ENCODE data around the gene KRT34.
A peak's percentile ranks its signal among the peaks of the same experiment; 100 is the strongest.

Gene KRT34

DNA sequence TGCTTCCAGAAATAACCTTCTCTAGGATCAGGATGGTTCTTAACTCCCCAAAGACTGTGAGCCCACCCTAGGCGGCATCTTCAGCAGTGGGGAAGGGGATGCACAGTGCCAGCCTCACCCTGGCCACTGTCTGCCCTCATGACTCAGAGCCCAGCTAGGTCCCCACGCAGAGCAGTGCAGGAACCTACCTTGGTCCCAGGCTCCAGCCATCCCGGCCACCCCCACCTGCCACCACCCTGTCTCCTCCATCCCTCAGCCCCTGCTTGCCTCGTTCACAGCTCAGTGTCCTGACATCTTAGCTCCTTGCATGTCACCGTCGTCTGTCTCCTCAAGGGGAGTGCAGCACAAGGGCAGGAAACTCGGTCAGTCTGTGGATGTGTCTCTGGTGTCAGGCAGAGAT, 50.5 kb downstream of the KRT34 start:
- DNase-seq (ENCODE audit: low spot score), result no peak

DNA sequence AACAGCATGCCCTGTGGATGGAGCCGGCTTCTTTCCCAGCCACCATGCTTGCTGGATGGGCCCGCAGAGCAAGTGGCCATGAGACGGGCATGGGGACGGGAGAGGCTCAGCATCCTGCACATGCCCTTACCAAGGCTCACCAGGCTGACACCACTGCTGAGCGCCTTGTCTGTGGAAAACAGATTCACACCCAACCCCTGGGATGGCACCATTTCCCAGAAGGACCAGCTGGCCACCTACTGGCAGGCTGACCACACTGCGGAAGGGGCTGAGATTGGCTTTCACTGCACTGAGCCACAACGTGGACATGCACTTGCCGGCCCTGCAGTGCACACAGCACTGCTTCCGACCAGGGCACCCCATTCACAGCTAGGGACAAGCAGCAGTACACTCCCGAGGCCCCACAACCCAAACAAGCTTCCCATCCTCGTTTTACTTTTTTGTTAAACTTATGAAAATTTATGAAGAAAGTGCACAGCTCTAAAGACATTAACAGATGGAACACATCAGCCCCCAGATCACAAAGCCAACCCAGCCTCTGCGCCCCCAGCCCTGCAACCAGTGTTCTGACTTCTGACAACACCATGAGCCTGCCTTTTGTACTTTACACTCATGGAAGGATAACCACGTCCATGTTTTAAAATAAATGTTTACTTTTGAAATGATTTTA, 52.7 kb downstream of the KRT34 start:
- DNase-seq (ENCODE audit: low spot score), result peak; percentile 71

DNA sequence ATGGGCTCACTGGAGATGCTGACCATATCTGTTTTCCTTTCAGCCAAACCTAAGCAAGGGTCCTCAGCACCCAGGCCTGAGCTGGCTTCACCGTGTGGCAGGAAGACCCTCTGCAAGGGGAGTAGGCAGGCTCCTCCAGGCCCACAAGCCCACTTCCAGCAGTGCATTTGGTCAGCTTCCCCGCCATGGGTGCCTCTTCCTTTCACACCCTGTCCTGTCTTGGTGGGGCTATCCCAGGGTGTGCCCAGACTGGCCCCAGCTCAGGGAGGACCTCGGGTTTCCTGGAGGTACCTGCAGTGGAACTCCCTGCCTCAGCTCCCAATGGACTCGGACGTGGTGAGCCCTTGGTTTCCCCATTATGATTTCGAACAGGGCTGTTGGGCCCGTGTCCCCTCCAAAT, 53.9 kb downstream of the KRT34 start:
- no peak for DNase-seq (ENCODE audit: low spot score)

All from AG08396 (cell line).